Hepatocyte (in vitro differentiated cells): ENCODE results near the gene MARCKSL1. TPM values are rescaled to one million over a fixed set of nuclear protein-coding genes. Genes with fewer than 3 reads are reported as not detected.
"Not testable (repeated sequence)": the region's sequence is repeated elsewhere in the genome, so short reads cannot be mapped to it uniquely, and the experiment has no call there.

Experiments
- DNase-seq: peaks from one replicate; pipeline ENCODE4 v3.0.0-alpha.2; 2016; ENCODE audit warnings: low spot score
- H2AFZ ChIP-seq: fragments of 200-600 bp; sonication (generic); 2 replicates; pipeline ENCODE4 v1.6.0; 2016; ENCODE audit warnings: antibody characterized with exemption, mild to moderate bottlenecking
- H3K27ac ChIP-seq: fragments of 200-600 bp; sonication (generic); 2 replicates; pipeline ENCODE4 v1.5.1; 2016; ENCODE audit warnings: mild to moderate bottlenecking
- H3K27me3 ChIP-seq: fragments of 200-600 bp; sonication (generic); 2 replicates; pipeline ENCODE4 v1.6.1; 2016
- H3K36me3 ChIP-seq: fragments of 200-600 bp; sonication (generic); replicated peaks from 2 replicates; pipeline ENCODE4 v1.5.1; 2016; ENCODE audit warnings: low read depth; ENCODE audit not compliant: insufficient read depth
- H3K4me1 ChIP-seq: fragments of 200-600 bp; sonication (generic); 2 replicates; pipeline ENCODE4 v1.5.1; 2016; ENCODE audit warnings: mild to moderate bottlenecking, moderate library complexity; ENCODE audit not compliant: insufficient read depth
- H3K4me2 ChIP-seq: fragments of 200-600 bp; sonication (generic); 2 replicates; pipeline ENCODE4 v1.6.0; 2016
- H3K4me3 ChIP-seq: fragments of 200-600 bp; sonication (generic); 2 replicates; pipeline ENCODE4 v1.5.1; 2016; ENCODE audit warnings: mild to moderate bottlenecking
- H3K79me2 ChIP-seq: fragments of 200-600 bp; sonication (generic); 2 replicates; pipeline ENCODE4 v1.6.0; 2017; ENCODE audit warnings: mild to moderate bottlenecking
- H3K9me2 ChIP-seq: fragments of 200-600 bp; sonication (generic); replicated peaks from 2 replicates; pipeline ENCODE4 v1.6.0; 2017; ENCODE audit warnings: mild to moderate bottlenecking; ENCODE audit not compliant: insufficient read depth
- H3K9me3 ChIP-seq: fragments of 200-600 bp; sonication (generic); 2 replicates; pipeline ENCODE4 v1.5.1; 2016; ENCODE audit warnings: low read depth, mild to moderate bottlenecking
- H4K20me1 ChIP-seq: fragments of 200-600 bp; sonication (generic); 2 replicates; pipeline ENCODE4 v1.6.0; 2016; ENCODE audit warnings: mild to moderate bottlenecking; ENCODE audit not compliant: insufficient read depth, poor library complexity, severe bottlenecking
- CTCF ChIP-seq: fragments of 200-600 bp; sonication (generic); IDR thresholded peaks from 2 replicates; pipeline ENCODE4 v1.5.1; 2016; ENCODE audit warnings: antibody characterized with exemption, mild to moderate bottlenecking; ENCODE audit not compliant: poor library complexity
- EZH2 ChIP-seq: fragments of 200-600 bp; sonication (generic); IDR thresholded peaks from 2 replicates; pipeline ENCODE4 v1.6.1; 2016; ENCODE audit warnings: antibody characterized with exemption, mild to moderate bottlenecking, borderline replicate concordance
- EZH2phosphoT487 ChIP-seq: fragments of 200-600 bp; sonication (generic); IDR thresholded peaks from one replicate; pipeline ENCODE4 v1.6.1; 2018; ENCODE audit warnings: antibody characterized with exemption, mild to moderate bottlenecking, low read depth, moderate library complexity; ENCODE audit not compliant: unreplicated experiment, severe bottlenecking
- WGBS: methylation state at CpG from one replicate; pipeline ENCODE4 v1.1.6; 2016; ENCODE audit warnings: low lambda C conversion rate; ENCODE audit errors: missing lambda C conversion rate; 5-methylcytosine and 5-hydroxymethylcytosine counted together
- polyA plus RNA-seq: library from polyadenylated mRNA; unstranded; fragments of >200 nt; fragmentation: Nextera tagmentation; extraction: Ambion mirVana; gene quantifications from 2 replicates; pipeline ENCODE4 v1.2.1, GENCODE V29; 2016
- small RNA-seq: library from RNA; depleted of rRNA; stranded (forward); fragments of <200 nt; gene quantifications from one replicate; pipeline ENCODE3, GENCODE V24; 2014
- total RNA-seq: library from RNA; depleted of rRNA; stranded (reverse); fragments of >200 nt; gene quantifications from 2 replicates; pipeline ENCODE4 v1.2.3, GENCODE V29; 2014

The MARCKSL1 gene
- total and polyA plus RNA-seq, 2 experiments from 2014 or later = 143 to 358 TPM

- Histone ChIP-seq H3K79me2 (peaks cover 22% of the 10 kb centered on the region), H3K4me3 (no peak overlapping the region), H3K36me3 (no peaks in the 10 kb centered on the region), H4K20me1 (peaks cover 8% of the 10 kb centered on the region), H3K4me1 (no peaks in the 10 kb centered on the region), H3K9me2 (no peaks in the 10 kb centered on the region), H3K9me3 (no peaks in the 10 kb centered on the region), H3K27me3 (no peaks in the 10 kb centered on the region), H3K4me2 (no peak overlapping the region), H3K27ac (no peak overlapping the region), H2AFZ (no peak overlapping the region)
- 88% methylated on average over 7 of the region's 7 CpGs for WGBS
- DNase-seq = no peak
- no peak for TF ChIP-seq EZH2
- TF ChIP-seq CTCF = no peak
- no peak for TF ChIP-seq EZH2phosphoT487
Measured at GRCh38 chr1:32289256-32289655, 46.8 kb downstream of the MARCKSL1 start.

GRCh38 chr1:32286763-32287162 is 49.3 kb downstream of the MARCKSL1 start:
- no peak overlapping the region for H3K4me3 ChIP-seq
- no peaks in the 10 kb centered on the region for H3K9me3 ChIP-seq
- no peaks in the 10 kb centered on the region for H3K27me3 ChIP-seq
- no peaks in the 10 kb centered on the region for H3K79me2 ChIP-seq
- DNase-seq = no peak
- H3K36me3 ChIP-seq = no peaks in the 10 kb centered on the region
- H3K27ac ChIP-seq = no peak overlapping the region
- H3K4me2 ChIP-seq = no peak overlapping the region
- H3K9me2 ChIP-seq = no peaks in the 10 kb centered on the region
- 84% methylated on average over 4 of the region's 4 CpGs for WGBS
- no peak overlapping the region for H2AFZ ChIP-seq
- H4K20me1 ChIP-seq = no peaks in the 10 kb centered on the region
- TF ChIP-seq CTCF = no peak
- TF ChIP-seq EZH2 = no peak
- TF ChIP-seq EZH2phosphoT487 = no peak
- H3K4me1 ChIP-seq = no peaks in the 10 kb centered on the region

GRCh38 chr1:32285658-32286057 is 50.4 kb downstream of the MARCKSL1 start:
- Histone ChIP-seq H3K79me2 (no peaks in the 10 kb centered on the region), H3K36me3 (no peaks in the 10 kb centered on the region), H3K9me2 (no peaks in the 10 kb centered on the region), H3K9me3 (no peaks in the 10 kb centered on the region), H3K4me2 (no peak overlapping the region), H3K27ac (no peak overlapping the region), H2AFZ (no peak overlapping the region), H3K4me3 (no peak overlapping the region), H3K27me3 (no peaks in the 10 kb centered on the region), H4K20me1 (no peaks in the 10 kb centered on the region), H3K4me1 (no peaks in the 10 kb centered on the region)
- no peak for DNase-seq
- WGBS = 94% methylated on average over 3 of the region's 3 CpGs
- TF ChIP-seq CTCF (no peak), EZH2 (no peak), EZH2phosphoT487 (no peak)

- not testable (repeated sequence) for H3K79me2 ChIP-seq, H2AFZ ChIP-seq, H3K9me3 ChIP-seq, H3K36me3 ChIP-seq, H3K4me1 ChIP-seq, H3K27ac ChIP-seq, DNase-seq, H4K20me1 ChIP-seq, H3K4me3 ChIP-seq, H3K27me3 ChIP-seq, H3K9me2 ChIP-seq, H3K4me2 ChIP-seq
- 89% methylated on average over 8 of the region's 8 CpGs for WGBS
Measured at GRCh38 chr1:32284777-32285176, 51.3 kb downstream of the MARCKSL1 start.

Small RNA genes lying within 50 kb of the gene (small RNA-seq; reads per million reads assigned to genes)
- gene RF00019 = not detected

Other genes with a start within 250 kb of the MARCKSL1 start
- 48.3 and 48.5 TPM in 2 replicates for gene KPNA6, start 228.2 kb downstream of the MARCKSL1 start, total RNA-seq
- 27.7 and 30.3 TPM in 2 replicates for gene KPNA6, start 228.2 kb downstream of the MARCKSL1 start, polyA plus RNA-seq
- 50.5 and 52.7 TPM in 2 replicates for gene TXLNA, start 156.6 kb downstream of the MARCKSL1 start, total RNA-seq
- gene TXLNA, start 156.6 kb downstream of the MARCKSL1 start, polyA plus RNA-seq = 37.1 and 41.2 TPM in 2 replicates
- 12.9 and 15.8 TPM in 2 replicates for gene CCDC28B, start 135.6 kb downstream of the MARCKSL1 start, total RNA-seq
- gene CCDC28B, start 135.6 kb downstream of the MARCKSL1 start, polyA plus RNA-seq = 28.5 and 29.5 TPM in 2 replicates
- gene IQCC, start 130.6 kb downstream of the MARCKSL1 start, total RNA-seq = 1.5 and 1.9 TPM in 2 replicates
- 1.5 and 3.4 TPM in 2 replicates for gene IQCC, start 130.6 kb downstream of the MARCKSL1 start, polyA plus RNA-seq
- not detected in 2 replicates for gene DCDC2B, start 127.1 kb downstream of the MARCKSL1 start, total RNA-seq
- gene DCDC2B, start 127.1 kb downstream of the MARCKSL1 start, polyA plus RNA-seq = 0.17 and 0.96 TPM in 2 replicates
- 11.9 and 14.8 TPM in 2 replicates for gene TMEM234, start 113.9 kb downstream of the MARCKSL1 start, total RNA-seq
- gene TMEM234, start 113.9 kb downstream of the MARCKSL1 start, polyA plus RNA-seq = 27.4 and 38.6 TPM in 2 replicates
- gene EIF3I, start 113.8 kb downstream of the MARCKSL1 start, total RNA-seq = 207 and 227 TPM in 2 replicates
- 177 and 183 TPM in 2 replicates for gene EIF3I, start 113.8 kb downstream of the MARCKSL1 start, polyA plus RNA-seq
- gene FAM167B, start 89.0 kb downstream of the MARCKSL1 start, total RNA-seq = 0.16 and 0.53 TPM in 2 replicates
- 0.75 TPM in 1 of 2 replicates, not detected in the other for gene FAM167B, start 89.0 kb downstream of the MARCKSL1 start, polyA plus RNA-seq
- gene LCK, start 85.0 kb downstream of the MARCKSL1 start, total RNA-seq = 0.40 and 0.68 TPM in 2 replicates
- gene LCK, start 85.0 kb downstream of the MARCKSL1 start, polyA plus RNA-seq = 0.79 and 0.94 TPM in 2 replicates
- 94.6 and 95.8 TPM in 2 replicates for gene HDAC1, start 44.1 kb downstream of the MARCKSL1 start, total RNA-seq
- gene HDAC1, start 44.1 kb downstream of the MARCKSL1 start, polyA plus RNA-seq = 108 and 117 TPM in 2 replicates
- gene FAM229A, start 26.3 kb upstream of the MARCKSL1 start, total RNA-seq = 4.2 and 5.4 TPM in 2 replicates
- 3.4 and 5.2 TPM in 2 replicates for gene FAM229A, start 26.3 kb upstream of the MARCKSL1 start, polyA plus RNA-seq
- gene TSSK3, start 26.3 kb upstream of the MARCKSL1 start, total RNA-seq = 1.4 TPM in 1 of 2 replicates, not detected in the other
- 1.4 and 1.5 TPM in 2 replicates for gene TSSK3, start 26.3 kb upstream of the MARCKSL1 start, polyA plus RNA-seq
- gene BSDC1, start 58.2 kb upstream of the MARCKSL1 start, total RNA-seq = 69.6 and 80.5 TPM in 2 replicates
- gene BSDC1, start 58.2 kb upstream of the MARCKSL1 start, polyA plus RNA-seq = 56.2 and 65.7 TPM in 2 replicates
- 0.36 and 0.90 TPM in 2 replicates for gene ZBTB8B, start 128.8 kb upstream of the MARCKSL1 start, total RNA-seq
- 0.22 and 0.28 TPM in 2 replicates for gene ZBTB8B, start 128.8 kb upstream of the MARCKSL1 start, polyA plus RNA-seq
- gene ZBTB8A, start 203.2 kb upstream of the MARCKSL1 start, total RNA-seq = 5.1 and 5.7 TPM in 2 replicates
- 3.0 and 3.7 TPM in 2 replicates for gene ZBTB8A, start 203.2 kb upstream of the MARCKSL1 start, polyA plus RNA-seq